Activated T-cell treated with anti-CD3 and anti-CD28 coated beads for 4 hours (primary cell): ENCODE measurements around the gene ZNF750.

Experiments
- DNase-seq: peaks from one replicate; pipeline ENCODE4 v3.0.0-alpha.2; 2020

ZNF750 gene

GRCh38 chr17:82859431-82860403, 19.9 kb upstream of the ZNF750 start:
- DNase-seq, result peak; percentile 32

GRCh38 chr17:82858376-82859126, 18.7 kb upstream of the ZNF750 start:
- DNase-seq, result no peak

GRCh38 chr17:82856361-82856760, 16.5 kb upstream of the ZNF750 start:
- no peak for DNase-seq

GRCh38 chr17:82854226-82854625, 14.4 kb upstream of the ZNF750 start:
- DNase-seq, result no peak

- no peak for DNase-seq
Measured at GRCh38 chr17:82851381-82851780, 11.6 kb upstream of the ZNF750 start.

- no peak for DNase-seq
Measured at GRCh38 chr17:82849076-82849945, 9.5 kb upstream of the ZNF750 start.

- DNase-seq, result no peak
Measured at GRCh38 chr17:82848022-82848592, 8.3 kb upstream of the ZNF750 start.

- no peak for DNase-seq
Measured at GRCh38 chr17:82846061-82846691, 6.4 kb upstream of the ZNF750 start.

GRCh38 chr17:82845163-82845807, 5.5 kb upstream of the ZNF750 start:
- DNase-seq, result no peak

GRCh38 chr17:82844796-82845162, 5.0 kb upstream of the ZNF750 start:
- DNase-seq, result no peak

GRCh38 chr17:82843904-82844680, 4.3 kb upstream of the ZNF750 start:
- DNase-seq, result no peak

GRCh38 chr17:82841921-82842596, 2.2 kb upstream of the ZNF750 start:
- DNase-seq, result no peak

- no peak for DNase-seq
Measured at GRCh38 chr17:82840431-82840831, 609 bp upstream of the ZNF750 start.

- no peak for DNase-seq
Measured at GRCh38 chr17:82838386-82839063, 1.3 kb downstream of the ZNF750 start.

- no peak for DNase-seq
Measured at GRCh38 chr17:82837586-82838320, 2.1 kb downstream of the ZNF750 start.

GRCh38 chr17:82836823-82837357, 2.9 kb downstream of the ZNF750 start:
- DNase-seq, result no peak

- DNase-seq, result no peak
Measured at GRCh38 chr17:82835766-82836512, 3.9 kb downstream of the ZNF750 start.

GRCh38 chr17:82835122-82835521, 4.7 kb downstream of the ZNF750 start:
- no peak for DNase-seq
